Thoracic aorta (tissue), 2 donors: ENCODE data around the gene PEX13. TPM values are rescaled to one million over a fixed set of nuclear protein-coding genes. Genes with fewer than 3 reads are reported as not detected.
"Not testable (repeated sequence)": the region's sequence is repeated elsewhere in the genome, so short reads cannot be mapped to it uniquely, and the experiment has no call there.

Experiments used
- ATAC-seq: fragments of 150-250 bp; one replicate; pipeline ENCODE4 v1.8.0; 2017; ENCODE audit warnings: low read depth; ENCODE audit not compliant: insufficient number of reproducible peaks, low FRiP score
- DNase-seq: peaks from one replicate; pipeline ENCODE4 v3.0.0-alpha.2; 2020; ENCODE audit warnings: low spot score
- H3K27ac ChIP-seq, 2 donors: fragments of 200-600 bp; sonication (generic); 1 replicate in 1 of 2; 2 replicates in 1 of 2; pipeline ENCODE4 v1.5.1; 2016; ENCODE audit warnings: mild to moderate bottlenecking in 2 of 2, moderate library complexity in 2 of 2
- H3K27me3 ChIP-seq: fragments of 200-600 bp; sonication (generic); replicated peaks from 2 replicates; pipeline ENCODE4 v1.6.0; 2016; ENCODE audit warnings: mild to moderate bottlenecking; ENCODE audit not compliant: insufficient read depth
- H3K36me3 ChIP-seq: fragments of 200-600 bp; sonication (generic); one replicate; pipeline ENCODE4 v1.5.1; 2016
- H3K4me1 ChIP-seq, 2 donors: fragments of 200-600 bp; sonication (generic); 1 replicate in 1 of 2; 2 replicates in 1 of 2; pipeline versions ENCODE4 v1.5.1 to v1.6.0; 2016; ENCODE audit warnings: low read depth in 2 of 2, mild to moderate bottlenecking in 1 of 2; ENCODE audit not compliant: control insufficient read depth in 1 of 2
- H3K4me3 ChIP-seq: fragments of 200-600 bp; sonication (generic); 2 replicates; pipeline ENCODE4 v1.5.1; 2016; ENCODE audit warnings: mild to moderate bottlenecking
- H3K9me3 ChIP-seq: fragments of 200-600 bp; sonication (generic); 2 replicates; pipeline ENCODE4 v1.5.1; 2016
- CTCF ChIP-seq: fragments of 200-600 bp; sonication (generic); IDR thresholded peaks from one replicate; pipeline ENCODE4 v1.5.1; 2019; ENCODE audit warnings: antibody characterized with exemption
- total RNA-seq, 2 donors: library from RNA; depleted of rRNA; stranded (reverse); fragments of >200 nt; gene quantifications; one replicate each; pipeline versions ENCODE4 v1.1.0 to v1.2.3, GENCODE V29; 2016

The PEX13 gene
- total RNA-seq, 2 donors from 2014 or later, result 47.8 to 60.1 TPM

- ATAC-seq (no peak), DNase-seq (no peak)
- no peaks in the 10 kb centered on the region for H3K27me3 ChIP-seq
- no peak overlapping the region for H3K4me3 ChIP-seq
- H3K27ac ChIP-seq, result no peak overlapping the region
- H3K4me1 ChIP-seq, result no peaks in the 10 kb centered on the region
- no peaks in the 10 kb centered on the region for H3K9me3 ChIP-seq
- no peak for TF ChIP-seq CTCF
- no peaks in the 10 kb centered on the region for H3K36me3 ChIP-seq
These were observed 32.8 kb upstream of the PEX13 start for GRCh38 chr2:60984720-60985119.

- no peaks in the 10 kb centered on the region for H3K27me3 ChIP-seq
- no peaks in the 10 kb centered on the region for H3K4me1 ChIP-seq
- no peak overlapping the region for H3K27ac ChIP-seq
- no peak overlapping the region for H3K4me3 ChIP-seq
- no peaks in the 10 kb centered on the region for H3K36me3 ChIP-seq
- no peak for TF ChIP-seq CTCF
- DNase-seq (no peak), ATAC-seq (no peak)
- peaks cover 7% of the 10 kb centered on the region for H3K9me3 ChIP-seq
These were observed 30.5 kb upstream of the PEX13 start for GRCh38 chr2:60987041-60987440.

- not testable (repeated sequence) for H3K27me3 ChIP-seq, H3K4me1 ChIP-seq, H3K9me3 ChIP-seq, H3K4me3 ChIP-seq, H3K27ac ChIP-seq, H3K36me3 ChIP-seq, DNase-seq, ATAC-seq
These were observed 29.9 kb upstream of the PEX13 start for GRCh38 chr2:60987656-60988055.

- H3K27me3 ChIP-seq, result no peaks in the 10 kb centered on the region
- H3K4me3 ChIP-seq, result no peak overlapping the region
- TF ChIP-seq CTCF, result no peak
- no peaks in the 10 kb centered on the region for H3K36me3 ChIP-seq
- DNase-seq (no peak), ATAC-seq (no peak)
- peaks cover 9% of the 10 kb centered on the region for H3K9me3 ChIP-seq
- H3K4me1 ChIP-seq, result no peaks in the 10 kb centered on the region
- no peak overlapping the region for H3K27ac ChIP-seq
These were observed 28.3 kb upstream of the PEX13 start for GRCh38 chr2:60989259-60989658.

GRCh38 chr2:60991644-60992043 lies 25.9 kb upstream of the PEX13 start:
- H3K36me3 ChIP-seq, result no peaks in the 10 kb centered on the region
- no peaks in the 10 kb centered on the region for H3K4me1 ChIP-seq
- TF ChIP-seq CTCF, result no peak
- H3K27ac ChIP-seq, result no peak overlapping the region
- H3K27me3 ChIP-seq, result no peaks in the 10 kb centered on the region
- DNase-seq (no peak), ATAC-seq (no peak)
- H3K4me3 ChIP-seq, result no peak overlapping the region
- H3K9me3 ChIP-seq, result peaks cover 9% of the 10 kb centered on the region

- DNase-seq, result no peak
- no peak for ATAC-seq
- Histone ChIP-seq H3K4me3 (no peak overlapping the region), H3K36me3 (no peaks in the 10 kb centered on the region), H3K9me3 (peaks cover 9% of the 10 kb centered on the region), H3K4me1 (no peaks in the 10 kb centered on the region), H3K27me3 (no peaks in the 10 kb centered on the region), H3K27ac (no peak overlapping the region)
- TF ChIP-seq CTCF, result no peak
These were observed 24.5 kb upstream of the PEX13 start for GRCh38 chr2:60992985-60993392.
